Calu3 (cell line): ENCODE measurements around the gene CDADC1. TPM values are rescaled to one million over a fixed set of nuclear protein-coding genes. Genes with fewer than 3 reads are reported as not detected.

Source experiments
- BruUV-seq: library from RNA; stranded (reverse); fragments of 400-500 nt; replicated peaks from 2 replicates; lab custom pipeline; 2021; lab: Mats Ljungman, UMichigan
- CTCF ChIA-PET: fragments of 300-600 bp; sonication (Branson Sonifier 250); formaldehyde crosslinking; loops from one replicate; lab custom pipeline; 2022; ENCODE audit warnings: antibody characterized with exemption; lab: Charles Lee
- DNase-seq: peaks from one replicate; pipeline ENCODE4 v3.0.0; 2022
- H3K27ac Mint-ChIP-seq: one replicate; pipeline ENCODE4 v1.8.0; 2022; ENCODE audit warnings: mixed read lengths; ENCODE audit not compliant: unreplicated experiment
- H3K27me3 Mint-ChIP-seq: one replicate; pipeline ENCODE4 v1.8.0; 2022; ENCODE audit warnings: mixed read lengths; ENCODE audit not compliant: unreplicated experiment
- H3K36me3 Mint-ChIP-seq: one replicate; pipeline ENCODE4 v1.8.0; 2022; ENCODE audit warnings: mild to moderate bottlenecking, moderate library complexity, mixed read lengths; ENCODE audit not compliant: insufficient read depth, unreplicated experiment
- H3K4me1 Mint-ChIP-seq: one replicate; pipeline ENCODE4 v1.8.0; 2022; ENCODE audit warnings: mild to moderate bottlenecking, low read depth, mixed read lengths; ENCODE audit not compliant: unreplicated experiment
- H3K4me3 Mint-ChIP-seq: one replicate; pipeline ENCODE4 v1.8.0; 2022; ENCODE audit warnings: mild to moderate bottlenecking, low read depth, moderate library complexity, mixed read lengths; ENCODE audit not compliant: unreplicated experiment
- H3K9me3 Mint-ChIP-seq: one replicate; pipeline ENCODE4 v1.8.0; 2022; ENCODE audit warnings: low read depth, mixed read lengths; ENCODE audit not compliant: unreplicated experiment
- intact Hi-C: fragments of 100-400 bp; cut with micrococcal nuclease; formaldehyde crosslinking; loops from one replicate; pipeline ENCODE4 v1.10.0; 2022; ENCODE audit not compliant: unreplicated experiment
- total RNA-seq: library from RNA; stranded (reverse); gene quantifications from 2 replicates; pipeline ENCODE4 v1.2.3, GENCODE V29; 2022
- TF ChIP-seq, protein P1 (sequence below): fragments of 200-600 bp; IDR thresholded peaks from one replicate; pipeline ENCODE4 v1.8.0; 2022; ENCODE audit warnings: antibody characterized with exemption; ENCODE audit not compliant: unreplicated experiment

The CDADC1 gene
- total RNA-seq, 1 experiment from 2014 or later: 6.4 TPM

DNA sequence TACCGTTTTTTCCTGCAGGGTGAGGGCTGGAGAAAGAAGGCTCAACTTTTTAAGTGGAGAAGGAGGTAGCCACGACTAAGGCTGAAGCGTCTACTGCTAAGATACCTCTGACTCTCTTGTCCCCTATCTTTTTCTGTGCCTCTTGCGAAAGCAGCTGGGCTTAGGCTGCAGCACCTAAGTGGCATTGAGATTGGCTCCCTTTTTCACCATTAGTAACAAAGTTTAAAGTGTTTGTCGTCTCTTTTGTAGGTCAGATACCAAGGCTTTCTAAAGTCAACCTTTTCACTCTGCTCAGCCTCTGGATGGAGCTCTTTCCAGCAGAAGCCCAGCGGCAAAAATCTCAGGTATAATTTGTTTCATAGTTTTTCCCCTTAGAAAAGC, 887 bp downstream of the CDADC1 start:
- intact Hi-C loops: no loop called here
- Mint-ChIP-seq H3K27me3 (peaks cover 11% of the 10 kb centered on the region), H3K36me3 (peaks cover 15% of the 10 kb centered on the region), H3K9me3 (no peaks in the 10 kb centered on the region), H3K4me1 (no peaks in the 10 kb centered on the region), H3K27ac (peak overlapping the region; percentile 88), H3K4me3 (peak overlapping the region; percentile 93)
- no peak for DNase-seq
- BruUV-seq: no TSS peak
- CTCF ChIA-PET: interaction anchor here (0.8 to 1.6 kb wide), 2 partner anchors 8 to 359 kb away, joined by 3 to 4 read pairs; no protein-coding TSS in a partner anchor
- TF ChIP-seq, protein P1, sequence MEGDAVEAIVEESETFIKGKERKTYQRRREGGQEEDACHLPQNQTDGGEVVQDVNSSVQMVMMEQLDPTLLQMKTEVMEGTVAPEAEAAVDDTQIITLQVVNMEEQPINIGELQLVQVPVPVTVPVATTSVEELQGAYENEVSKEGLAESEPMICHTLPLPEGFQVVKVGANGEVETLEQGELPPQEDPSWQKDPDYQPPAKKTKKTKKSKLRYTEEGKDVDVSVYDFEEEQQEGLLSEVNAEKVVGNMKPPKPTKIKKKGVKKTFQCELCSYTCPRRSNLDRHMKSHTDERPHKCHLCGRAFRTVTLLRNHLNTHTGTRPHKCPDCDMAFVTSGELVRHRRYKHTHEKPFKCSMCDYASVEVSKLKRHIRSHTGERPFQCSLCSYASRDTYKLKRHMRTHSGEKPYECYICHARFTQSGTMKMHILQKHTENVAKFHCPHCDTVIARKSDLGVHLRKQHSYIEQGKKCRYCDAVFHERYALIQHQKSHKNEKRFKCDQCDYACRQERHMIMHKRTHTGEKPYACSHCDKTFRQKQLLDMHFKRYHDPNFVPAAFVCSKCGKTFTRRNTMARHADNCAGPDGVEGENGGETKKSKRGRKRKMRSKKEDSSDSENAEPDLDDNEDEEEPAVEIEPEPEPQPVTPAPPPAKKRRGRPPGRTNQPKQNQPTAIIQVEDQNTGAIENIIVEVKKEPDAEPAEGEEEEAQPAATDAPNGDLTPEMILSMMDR: no peak

DNA sequence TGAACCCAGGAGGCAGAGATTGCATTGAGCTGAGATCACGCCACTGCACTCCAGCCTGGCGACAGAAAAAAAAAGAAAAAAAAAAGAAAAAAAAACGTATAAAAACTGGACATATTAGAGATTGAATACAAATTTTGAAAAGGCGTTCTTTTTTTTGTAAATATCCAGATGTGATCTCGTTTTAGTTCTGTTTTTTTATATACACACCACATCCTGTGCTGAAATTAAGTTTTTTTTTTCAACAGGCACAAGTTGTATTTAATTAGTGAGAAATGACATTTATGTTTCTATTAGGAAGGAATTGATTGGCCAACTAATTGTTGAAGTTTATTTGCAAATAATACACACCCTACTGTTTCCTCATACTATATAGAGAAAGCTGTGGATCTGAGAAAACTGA, 3.6 kb downstream of the CDADC1 start:
- Mint-ChIP-seq H3K27ac (no peak overlapping the region), H3K4me1 (no peaks in the 10 kb centered on the region), H3K9me3 (no peaks in the 10 kb centered on the region), H3K4me3 (no peak overlapping the region), H3K36me3 (peaks cover 15% of the 10 kb centered on the region), H3K27me3 (no peaks in the 10 kb centered on the region)
- CTCF ChIA-PET: interaction anchor here (0.7 kb wide), 1 partner anchor 1669 kb away, joined by 3 read pairs; no protein-coding TSS in a partner anchor
- TF ChIP-seq, protein P1: no peak
- no TSS peak for BruUV-seq
- intact Hi-C loops: no loop called here
- no peak for DNase-seq

DNA sequence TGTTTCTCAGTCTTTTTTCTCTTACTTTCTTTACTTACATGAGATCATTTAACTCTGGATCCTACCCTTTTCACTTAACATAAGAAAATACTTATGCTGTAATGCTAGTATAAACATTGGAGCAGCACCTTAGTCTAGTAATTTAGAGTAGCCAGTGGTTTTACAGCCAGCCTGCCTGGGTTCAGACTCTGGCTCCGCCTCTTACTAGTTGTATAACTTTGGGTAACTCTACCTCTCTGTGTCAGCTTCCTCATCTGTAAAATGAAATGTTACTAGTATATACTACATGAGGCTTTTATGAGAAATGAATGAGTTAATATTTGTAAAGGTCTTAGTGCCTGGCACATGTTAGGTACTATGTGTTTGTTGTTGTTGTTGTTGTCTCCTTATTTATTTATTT, 5.6 kb downstream of the CDADC1 start:
- intact Hi-C loops: no loop called here
- Mint-ChIP-seq H3K27ac (no peak overlapping the region), H3K4me3 (no peak overlapping the region), H3K4me1 (no peaks in the 10 kb centered on the region), H3K9me3 (no peaks in the 10 kb centered on the region), H3K36me3 (peaks cover 5% of the 10 kb centered on the region), H3K27me3 (no peaks in the 10 kb centered on the region)
- BruUV-seq: no TSS peak
- CTCF ChIA-PET: no interaction called here
- TF ChIP-seq, protein P1: no peak
- no peak for DNase-seq

DNA sequence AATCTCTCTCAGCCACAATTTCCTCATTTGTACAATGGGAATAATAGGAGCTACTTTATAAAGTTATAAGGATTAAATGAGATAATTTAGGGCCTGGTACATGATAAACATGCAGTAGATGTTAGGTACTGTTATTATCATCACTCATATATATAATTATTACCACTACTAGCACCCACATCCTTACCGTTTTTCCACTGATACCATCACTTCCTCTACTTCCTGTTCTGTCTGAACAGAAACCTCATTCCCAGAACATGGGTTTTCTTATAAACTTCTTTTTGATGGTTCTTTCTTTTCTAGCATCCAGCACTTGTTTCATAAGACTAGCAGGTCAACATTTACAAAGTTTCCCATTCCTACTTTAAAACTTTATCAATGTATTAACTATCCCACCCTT, 6.3 kb downstream of the CDADC1 start:
- CTCF ChIA-PET: interaction anchor here (0.6 kb wide), 1 partner anchor 19 kb away, joined by 3 read pairs; no protein-coding TSS in a partner anchor

More for the DNA sequence above, 6.3 kb downstream of the CDADC1 start:
- intact Hi-C loops: no loop called here
- TF ChIP-seq, protein P1: no peak
- Mint-ChIP-seq H3K4me1 (no peaks in the 10 kb centered on the region), H3K36me3 (no peaks in the 10 kb centered on the region), H3K4me3 (no peak overlapping the region), H3K27ac (no peak overlapping the region), H3K9me3 (no peaks in the 10 kb centered on the region), H3K27me3 (no peaks in the 10 kb centered on the region)
- BruUV-seq: no TSS peak
- DNase-seq: no peak
